Smooth muscle cell (in vitro differentiated cells): ENCODE data around the gene GNPAT. TPM values are rescaled to one million over a fixed set of nuclear protein-coding genes. Genes with fewer than 3 reads are reported as not detected.
A peak's percentile ranks its signal among the peaks of the same experiment; 100 is the strongest.
"Not testable (repeated sequence)": the region's sequence is repeated elsewhere in the genome, so short reads cannot be mapped to it uniquely, and the experiment has no call there.

Experiments
- DNase-seq: peaks from one replicate; lab custom pipeline; 2025; ENCODE audit not compliant: unreplicated experiment; lab: John Stamatoyannopoulos, UW
- H2AFZ ChIP-seq: fragments of 200-600 bp; sonication (generic); 2 replicates; pipeline ENCODE4 v1.6.0; 2016; ENCODE audit warnings: antibody characterized with exemption, low read depth, mild to moderate bottlenecking
- H3F3A ChIP-seq: fragments of 200-600 bp; sonication (generic); 2 replicates; pipeline ENCODE4 v1.6.0; 2017; ENCODE audit warnings: antibody characterized with exemption, low read depth
- H3K27ac ChIP-seq: fragments of 200-600 bp; sonication (generic); 2 replicates; pipeline ENCODE4 v1.5.1; 2016; ENCODE audit warnings: low read depth, mild to moderate bottlenecking
- H3K27me3 ChIP-seq: fragments of 200-600 bp; sonication (generic); 2 replicates; pipeline ENCODE4 v1.6.1; 2016; ENCODE audit warnings: low read depth, mild to moderate bottlenecking
- H3K36me3 ChIP-seq: fragments of 200-600 bp; sonication (generic); 2 replicates; pipeline ENCODE4 v1.5.1; 2016; ENCODE audit warnings: low read depth
- H3K4me1 ChIP-seq: fragments of 200-600 bp; sonication (generic); 2 replicates; pipeline ENCODE4 v1.5.1; 2016; ENCODE audit warnings: low read depth
- H3K4me2 ChIP-seq: fragments of 200-600 bp; sonication (generic); 2 replicates; pipeline ENCODE4 v1.6.0; 2016; ENCODE audit warnings: mild to moderate bottlenecking
- H3K4me3 ChIP-seq: fragments of 200-600 bp; sonication (generic); 2 replicates; pipeline ENCODE4 v1.5.1; 2016; ENCODE audit warnings: mild to moderate bottlenecking
- H3K79me2 ChIP-seq: fragments of 200-600 bp; sonication (generic); 2 replicates; pipeline ENCODE4 v1.6.0; 2016; ENCODE audit warnings: low read depth, mild to moderate bottlenecking
- H3K9ac ChIP-seq: fragments of 200-600 bp; sonication (generic); 2 replicates; pipeline ENCODE4 v1.6.0; 2016; ENCODE audit warnings: low read depth
- H3K9me3 ChIP-seq: fragments of 200-600 bp; sonication (generic); replicated peaks from 2 replicates; pipeline ENCODE4 v1.5.1; 2016; ENCODE audit warnings: low read depth
- H4K20me1 ChIP-seq: fragments of 200-600 bp; sonication (generic); 2 replicates; pipeline ENCODE4 v1.6.0; 2016; ENCODE audit warnings: low read depth
- CTCF ChIP-seq: fragments of 200-600 bp; sonication (generic); IDR thresholded peaks from 2 replicates; pipeline ENCODE4 v1.5.1; 2017; ENCODE audit warnings: borderline replicate concordance, mild to moderate bottlenecking, antibody characterized with exemption; ENCODE audit not compliant: insufficient read depth, poor library complexity, severe bottlenecking
- WGBS: methylation state at CpG from one replicate; pipeline ENCODE4 v1.1.7; 2016; ENCODE audit warnings: low lambda C conversion rate; 5-methylcytosine and 5-hydroxymethylcytosine counted together
- polyA plus RNA-seq: library from polyadenylated mRNA; unstranded; fragments of >200 nt; fragmentation: Nextera tagmentation; extraction: Ambion mirVana; gene quantifications from 2 replicates; pipeline ENCODE4 v1.2.1, GENCODE V29; 2016
- total RNA-seq: library from RNA; depleted of rRNA; stranded (reverse); fragments of >200 nt; gene quantifications from 2 replicates; pipeline ENCODE4 v1.2.3, GENCODE V29; 2014

The GNPAT gene
- total and polyA plus RNA-seq, 2 experiments from 2014 or later: 43.9 to 45.8 TPM

- no peak for TF ChIP-seq CTCF
- no peaks in the 10 kb centered on the region for H3K36me3 ChIP-seq
- no peak overlapping the region for H3K4me2 ChIP-seq
- peaks cover 3% of the 10 kb centered on the region for H3K4me1 ChIP-seq
- WGBS: 93% methylated on average over 14 of the region's 14 CpGs
- no peak overlapping the region for H3K9ac ChIP-seq
- no peak overlapping the region for H3K27ac ChIP-seq
- no peaks in the 10 kb centered on the region for H3K79me2 ChIP-seq
- H4K20me1 ChIP-seq: no peaks in the 10 kb centered on the region
- no peak for DNase-seq
- H3F3A ChIP-seq: no peaks in the 10 kb centered on the region
- H3K4me3 ChIP-seq: no peak overlapping the region
- no peaks in the 10 kb centered on the region for H3K9me3 ChIP-seq
- no peak overlapping the region for H2AFZ ChIP-seq
- H3K27me3 ChIP-seq: peaks cover 39% of the 10 kb centered on the region
Measured at GRCh38 chr1:231208980-231209379, 32.0 kb upstream of the GNPAT start.

- H4K20me1 ChIP-seq: no peaks in the 10 kb centered on the region
Measured at GRCh38 chr1:231209531-231209930, 31.5 kb upstream of the GNPAT start.

GRCh38 chr1:231210126-231210525 lies 30.9 kb upstream of the GNPAT start:
- Histone ChIP-seq H3K36me3 (no peaks in the 10 kb centered on the region), H3K4me3 (no peak overlapping the region), H3K4me2 (no peak overlapping the region), H3F3A (no peaks in the 10 kb centered on the region), H3K27me3 (peaks cover 34% of the 10 kb centered on the region), H4K20me1 (no peaks in the 10 kb centered on the region), H3K9ac (no peak overlapping the region), H3K27ac (no peak overlapping the region), H2AFZ (no peak overlapping the region), H3K79me2 (no peaks in the 10 kb centered on the region), H3K9me3 (no peaks in the 10 kb centered on the region), H3K4me1 (peaks cover 3% of the 10 kb centered on the region)
- no peak for DNase-seq
- WGBS: 82% methylated on average over 6 of the region's 6 CpGs
- TF ChIP-seq CTCF: no peak

More at GRCh38 chr1:231209531-231209930, 31.5 kb upstream of the GNPAT start:
- Histone ChIP-seq H3K27ac (no peak overlapping the region), H3K9me3 (no peaks in the 10 kb centered on the region), H3K9ac (no peak overlapping the region), H3F3A (no peaks in the 10 kb centered on the region), H3K4me3 (no peak overlapping the region), H2AFZ (no peak overlapping the region), H3K4me1 (peaks cover 3% of the 10 kb centered on the region), H3K79me2 (no peaks in the 10 kb centered on the region), H3K4me2 (no peak overlapping the region), H3K27me3 (peaks cover 34% of the 10 kb centered on the region), H3K36me3 (no peaks in the 10 kb centered on the region)
- WGBS: 85% methylated on average over 5 of the region's 5 CpGs
- TF ChIP-seq CTCF: no peak
- no peak for DNase-seq

- no peaks in the 10 kb centered on the region for H3F3A ChIP-seq
- no peak overlapping the region for H3K27ac ChIP-seq
- no peaks in the 10 kb centered on the region for H3K79me2 ChIP-seq
- H3K27me3 ChIP-seq: peaks cover 42% of the 10 kb centered on the region
- H3K4me1 ChIP-seq: peaks cover 3% of the 10 kb centered on the region
- no peak overlapping the region for H3K9ac ChIP-seq
- WGBS: 22% methylated on average over 28 of the region's 28 CpGs
- no peaks in the 10 kb centered on the region for H3K36me3 ChIP-seq
- H3K4me2 ChIP-seq: peak overlapping the region; percentile 90
- H3K4me3 ChIP-seq: peak overlapping the region; percentile 48
- no peak overlapping the region for H2AFZ ChIP-seq
- no peaks in the 10 kb centered on the region for H3K9me3 ChIP-seq
- no peaks in the 10 kb centered on the region for H4K20me1 ChIP-seq
- peak; percentile 50 for DNase-seq
- peak; percentile 96 for TF ChIP-seq CTCF
Measured at GRCh38 chr1:231211005-231211857, 29.8 kb upstream of the GNPAT start.

GRCh38 chr1:231212301-231212700 lies 28.7 kb upstream of the GNPAT start:
- not testable (repeated sequence) for H3K9me3 ChIP-seq, H2AFZ ChIP-seq, H3F3A ChIP-seq, DNase-seq, H3K27ac ChIP-seq, H3K36me3 ChIP-seq, H3K4me2 ChIP-seq, H4K20me1 ChIP-seq, H3K79me2 ChIP-seq, H3K4me1 ChIP-seq, H3K9ac ChIP-seq
- peaks cover 48% of the 10 kb centered on the region for H3K27me3 ChIP-seq
- 38% methylated on average over 5 of the region's 5 CpGs for WGBS
- H3K4me3 ChIP-seq: peak overlapping the region; percentile 48
